ENCODE measurements around the gene IFT57. TPM values are rescaled to one million over a fixed set of nuclear protein-coding genes. Genes with fewer than 3 reads are reported as not detected.

IFT57 gene
- total and polyA plus RNA-seq, 2 of the 8 experiments (the other 6 are each of a cell fraction or from before 2014, with no cell fraction given), result 15.1 to 27.8 TPM

DNA sequence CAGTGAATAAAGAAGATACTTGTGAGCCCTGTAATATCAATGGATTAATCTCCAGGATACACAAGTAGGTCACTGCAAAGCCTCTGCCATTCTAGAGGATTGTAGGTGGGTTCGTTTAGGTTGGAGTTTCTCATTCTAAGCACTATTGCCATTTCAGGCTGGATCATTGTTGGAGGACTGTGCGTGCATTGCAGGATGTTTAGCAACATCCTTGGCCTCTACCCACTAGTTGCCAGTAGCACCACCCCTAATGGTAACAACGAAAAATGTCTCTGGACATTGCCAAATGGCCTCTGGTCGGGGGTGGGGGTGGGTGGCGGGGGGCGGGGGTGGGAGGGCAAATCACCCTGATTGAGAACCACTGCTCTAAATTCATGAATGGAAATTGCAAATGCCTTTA, 4.9 kb upstream of the IFT57 start:
- Histone ChIP-seq H3K27ac (ENCODE audit: low read depth, low read length) (no peak overlapping the region), H3K23me2 (ENCODE audit: low read depth, low read length) (peaks cover 1% of the 10 kb centered on the region), H3K27me3 (replicated peaks in 1 of 4; ENCODE audit: control insufficient read depth in 3 of 4, extremely low read depth in 1 of 4, insufficient read depth in 3 of 4, low read length in 3 of 4) (no peaks in the 10 kb centered on the region), H3K18ac (ENCODE audit: extremely low read depth, low read length) (no peak overlapping the region), H3K9ac (replicated peaks in 1 of 4; ENCODE audit: extremely low read depth in 1 of 4, low read depth in 3 of 4, low read length in 3 of 4) (no peak overlapping the region), H3K14ac (ENCODE audit: insufficient read length) (no peak overlapping the region), H3K23ac (ENCODE audit: insufficient read length) (no peak overlapping the region), H3K4me2 (ENCODE audit: insufficient read depth in 1 of 2, low read depth in 2 of 2, low read length in 2 of 2) (no peak overlapping the region), H3K4me3 (ENCODE audit: extremely low read depth in 1 of 4, insufficient read depth in 2 of 4, low read depth in 3 of 4, low read length in 4 of 4) (no peak overlapping the region), H3K36me3 (ENCODE audit: control insufficient read depth in 2 of 4, insufficient read depth in 4 of 4, low read length in 3 of 4) (no peaks in the 10 kb centered on the region), H2BK20ac (ENCODE audit: low read length) (no peak overlapping the region), H3K79me1 (ENCODE audit: low read depth, low read length) (no peaks in the 10 kb centered on the region), H3K9me3 (ENCODE audit: insufficient read depth in 2 of 2, low read depth in 1 of 2, low read length in 1 of 2) (no peaks in the 10 kb centered on the region), H2AFZ (ENCODE audit: low read length) (no peak overlapping the region), H2BK120ac (replicated peaks; ENCODE audit: low read depth, low read length) (no peak overlapping the region), H3K79me2 (ENCODE audit: control insufficient read depth in 1 of 2, insufficient read depth in 2 of 2, low read length in 2 of 2) (no peaks in the 10 kb centered on the region), H2AK5ac (ENCODE audit: low read depth, low read length) (no peak overlapping the region), H4K5ac (ENCODE audit: insufficient read length, low read depth, low read length) (no peak overlapping the region), H3K4ac (replicated peaks; ENCODE audit: insufficient read length, low read depth, low read length) (no peak overlapping the region), H2BK15ac (ENCODE audit: low read length) (no peak overlapping the region), H2BK5ac (ENCODE audit: low read depth, low read length) (no peak overlapping the region), H4K91ac (replicated peaks; ENCODE audit: insufficient read length, low read length) (no peak overlapping the region), H4K8ac (ENCODE audit: extremely low read depth, insufficient read depth, low read length) (no peak overlapping the region), H3K56ac (replicated peaks; ENCODE audit: insufficient read length, low read depth, low read length) (no peak overlapping the region), H3K4me1 (replicated peaks in 1 of 4; ENCODE audit: control insufficient read depth in 3 of 4, insufficient read depth in 4 of 4, low read length in 3 of 4) (peaks cover 0 to 5% (median 1%) of the 10 kb centered on the region in 4 experiments; a peak in 3 of 7 replicates), H2BK12ac (ENCODE audit: low read depth, low read length) (no peak overlapping the region), H4K20me1 (replicated peaks in 1 of 2; ENCODE audit: control insufficient read depth in 1 of 2, insufficient read depth in 2 of 2, low read length in 2 of 2) (no peaks in the 10 kb centered on the region)
- TF ChIP-seq SP4 (IDR thresholded peaks at IDR 0.05; ENCODE audit: low read length) (no peak), TCF12 (IDR thresholded peaks at IDR 0.05; ENCODE audit: low read depth, low read length) (no peak), BACH1 (IDR thresholded peaks at IDR 0.05; ENCODE audit: low read length) (no peak), YY1 (IDR thresholded peaks at IDR 0.05; ENCODE audit: low read depth, low read length) (no peak), CTBP2 (IDR thresholded peaks at IDR 0.05; ENCODE audit: borderline replicate concordance, insufficient read depth, insufficient read length, low read length) (no peak), BCL11A (IDR thresholded peaks at IDR 0.05; ENCODE audit: low read depth in 2 of 2, low read length in 2 of 2) (no peak), RBBP5 (IDR thresholded peaks at IDR 0.05; ENCODE audit: borderline replicate concordance, low read depth, low read length) (no peak), MAFK (IDR thresholded peaks at IDR 0.05; ENCODE audit: low read depth, low read length) (no peak), FOSL1 (IDR thresholded peaks at IDR 0.05; ENCODE audit: insufficient read depth, low read depth, low read length) (no peak), POU5F1 (IDR thresholded peaks at IDR 0.05; ENCODE audit: low read depth, low read length) (no peak)
- 96% methylated on average over 4 of the region's 6 CpGs; no CpG with 5 or more reads in 1 of the 2 experiments for WGBS, 2 experiments (ENCODE audit: extremely low coverage in 1 of 2, insufficient coverage in 1 of 2, insufficient read length in 1 of 2, insufficient replicate concordance in 2 of 2, low coverage in 1 of 2, low lambda C conversion rate in 2 of 2, missing lambda C conversion rate in 1 of 2)
- DNase-seq (ENCODE audit: low read depth in 1 of 2, low spot score in 2 of 2) (no peak), FAIRE-seq (no peak)
- POLR2A ChIA-PET (ENCODE audit: partially characterized antibody), result no interaction called here
- CTCF ChIA-PET (ENCODE audit: partially characterized antibody), result interaction anchor here (0.5 kb wide), 1 partner anchor 252 kb away, joined by 4 read pairs; no protein-coding TSS in a partner anchor
